Memory B cell (primary cell): ENCODE results near the gene CAPS2.
"Not testable (repeated sequence)": the region's sequence is repeated elsewhere in the genome, so short reads cannot be mapped to it uniquely, and the experiment has no call there.

Experiments used
- ATAC-seq: fragments of 150-1000 bp; cut with Tn5 transposase; 2 replicates; pipeline ENCODE4 v1.10.0; 2021; ENCODE audit warnings: low read depth, mild to moderate bottlenecking, moderate library complexity
- DNase-seq, 2 donors: peaks; one replicate each; pipeline ENCODE4 v3.0.0; 2022; ENCODE audit warnings: low spot score in 2 of 2
- H3K27ac Mint-ChIP-seq: one replicate; pipeline ENCODE4 v1.8.0; 2022; ENCODE audit warnings: mild to moderate bottlenecking, moderate library complexity, mixed read lengths
- H3K27me3 Mint-ChIP-seq: one replicate; pipeline ENCODE4 v1.8.0; 2022; ENCODE audit warnings: mixed read lengths
- H3K36me3 Mint-ChIP-seq: one replicate; pipeline ENCODE4 v1.8.0; 2022; ENCODE audit warnings: mild to moderate bottlenecking, mixed read lengths
- H3K4me1 Mint-ChIP-seq: one replicate; pipeline ENCODE4 v1.8.0; 2022; ENCODE audit warnings: mixed read lengths
- H3K4me3 Mint-ChIP-seq: one replicate; pipeline ENCODE4 v1.8.0; 2022; ENCODE audit warnings: mild to moderate bottlenecking, moderate library complexity, mixed read lengths
- H3K9me3 Mint-ChIP-seq: one replicate; pipeline ENCODE4 v1.8.0; 2022; ENCODE audit warnings: mixed read lengths

The CAPS2 gene

GRCh38 chr12:75329918-75330826 lies at the start of gene CAPS2:
Gene CAPS2 (minus strand): TSS chr12:75330324. CDS start chr12:75326498, 3,826 bp downstream.
- Mint-ChIP-seq H3K9me3 (no peaks in the 10 kb centered on the region), H3K27me3 (peaks cover 10% of the 10 kb centered on the region), H3K36me3 (no peaks in the 10 kb centered on the region), H3K27ac (peak within 1 kb of the TSS; percentile 16), H3K4me3 (peak within 1 kb of the TSS; percentile 91), H3K4me1 (peaks cover 15% of the 10 kb centered on the region)
- ATAC-seq = peak; percentile 76
- peak; percentile 50 to 67 for DNase-seq

- DNase-seq = no peak
- H3K36me3 Mint-ChIP-seq = peaks cover 2% of the 10 kb centered on the region
Measured at GRCh38 chr12:75378354-75378753, 48.2 kb upstream of the CAPS2 start.

GRCh38 chr12:75374971-75375370 lies 44.8 kb upstream of the CAPS2 start:
- no peaks in the 10 kb centered on the region for H3K4me1 Mint-ChIP-seq
- H3K36me3 Mint-ChIP-seq = peaks cover 2% of the 10 kb centered on the region
- H3K27me3 Mint-ChIP-seq = no peaks in the 10 kb centered on the region
- H3K9me3 Mint-ChIP-seq = no peaks in the 10 kb centered on the region
- H3K27ac Mint-ChIP-seq = no peak overlapping the region
- H3K4me3 Mint-ChIP-seq = no peak overlapping the region
- DNase-seq = no peak
- no peak for ATAC-seq

More at GRCh38 chr12:75378354-75378753, 48.2 kb upstream of the CAPS2 start:
- no peak for ATAC-seq
- Mint-ChIP-seq H3K4me3 (no peak overlapping the region), H3K4me1 (no peaks in the 10 kb centered on the region), H3K9me3 (no peaks in the 10 kb centered on the region), H3K27ac (no peak overlapping the region), H3K27me3 (no peaks in the 10 kb centered on the region)

DNA sequence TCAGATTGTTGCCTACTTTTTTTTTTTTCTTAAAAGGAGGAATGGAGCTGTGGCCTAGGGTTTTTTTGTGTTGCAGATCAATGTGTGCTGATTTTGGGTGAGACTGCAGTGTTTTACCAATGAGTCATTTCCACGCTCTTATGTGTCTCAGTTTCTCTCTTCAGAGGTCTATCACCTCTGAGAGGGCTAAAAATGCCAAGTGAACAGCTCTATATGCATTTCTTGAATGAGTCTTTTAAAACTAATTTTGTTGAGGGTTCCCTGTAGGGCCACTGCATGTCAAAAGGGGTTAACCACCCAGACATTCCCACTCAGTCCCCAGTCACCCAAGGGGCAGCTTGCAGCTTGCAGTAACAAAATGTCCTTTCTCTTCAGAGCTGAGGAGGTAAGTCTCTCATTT lies 36.5 kb upstream of the CAPS2 start:
- H3K27ac Mint-ChIP-seq = no peak overlapping the region
- no peaks in the 10 kb centered on the region for H3K27me3 Mint-ChIP-seq
- ATAC-seq (no peak), DNase-seq (no peak)
- no peak overlapping the region for H3K4me3 Mint-ChIP-seq
- H3K9me3 Mint-ChIP-seq = no peaks in the 10 kb centered on the region
- H3K36me3 Mint-ChIP-seq = no peaks in the 10 kb centered on the region
- H3K4me1 Mint-ChIP-seq = peaks cover 4% of the 10 kb centered on the region

DNA sequence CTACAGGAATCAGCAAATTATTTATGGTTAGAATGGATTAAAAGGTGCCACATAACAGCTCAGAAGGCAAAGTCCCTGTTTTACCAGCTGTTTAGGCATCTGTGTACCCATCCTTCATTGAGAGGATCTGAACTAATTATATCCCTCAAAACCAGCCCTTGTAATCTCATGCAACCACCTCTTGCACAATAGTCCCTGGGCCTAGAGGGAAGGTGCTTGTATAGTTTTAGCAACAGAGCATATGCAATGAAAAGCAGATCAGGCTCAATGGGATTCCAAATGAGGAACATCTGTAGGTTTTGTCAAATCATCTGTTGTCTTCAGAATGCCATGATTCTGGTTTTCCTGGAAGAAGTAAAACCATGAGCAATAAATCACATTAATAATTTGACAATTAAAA lies 34.8 kb upstream of the CAPS2 start:
- ATAC-seq (no peak), DNase-seq (no peak)
- peaks cover 5% of the 10 kb centered on the region for H3K36me3 Mint-ChIP-seq
- peaks cover 9% of the 10 kb centered on the region for H3K9me3 Mint-ChIP-seq
- no peaks in the 10 kb centered on the region for H3K27me3 Mint-ChIP-seq
- H3K27ac Mint-ChIP-seq = no peak overlapping the region
- peaks cover 9% of the 10 kb centered on the region for H3K4me1 Mint-ChIP-seq
- H3K4me3 Mint-ChIP-seq = no peak overlapping the region

GRCh38 chr12:75361408-75361807 lies 31.3 kb upstream of the CAPS2 start:
- no peak for DNase-seq
- Mint-ChIP-seq H3K4me1 (peaks cover 7% of the 10 kb centered on the region), H3K9me3 (peaks cover 9% of the 10 kb centered on the region), H3K4me3 (no peak overlapping the region), H3K27ac (no peak overlapping the region), H3K36me3 (peaks cover 5% of the 10 kb centered on the region), H3K27me3 (no peaks in the 10 kb centered on the region)
- no peak for ATAC-seq

DNA sequence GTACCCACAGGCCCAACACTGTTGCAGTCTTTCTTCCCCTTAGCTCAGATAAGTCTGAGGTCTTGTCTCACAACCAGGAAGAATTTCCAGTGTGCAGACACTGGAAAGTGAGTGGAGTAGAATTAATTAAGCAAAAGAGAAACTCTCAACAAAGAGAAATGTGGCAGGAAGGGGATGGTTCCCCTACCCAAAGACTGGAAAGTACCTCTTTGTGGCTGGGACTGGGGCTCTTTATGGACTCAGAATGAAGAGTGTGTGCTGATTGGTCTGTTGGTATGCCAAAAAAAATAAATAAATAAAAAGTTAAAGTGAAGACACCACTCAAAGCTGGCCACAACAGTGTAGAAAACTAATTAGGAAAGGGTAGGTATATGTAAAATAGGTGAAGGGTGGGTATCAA lies 30.8 kb upstream of the CAPS2 start:
- ATAC-seq = peak; percentile 51
- Mint-ChIP-seq H3K9me3 (peaks cover 9% of the 10 kb centered on the region), H3K4me3 (no peak overlapping the region), H3K27ac (no peak overlapping the region), H3K36me3 (peaks cover 5% of the 10 kb centered on the region), H3K4me1 (peaks cover 7% of the 10 kb centered on the region), H3K27me3 (no peaks in the 10 kb centered on the region)
- DNase-seq = no peak

DNA sequence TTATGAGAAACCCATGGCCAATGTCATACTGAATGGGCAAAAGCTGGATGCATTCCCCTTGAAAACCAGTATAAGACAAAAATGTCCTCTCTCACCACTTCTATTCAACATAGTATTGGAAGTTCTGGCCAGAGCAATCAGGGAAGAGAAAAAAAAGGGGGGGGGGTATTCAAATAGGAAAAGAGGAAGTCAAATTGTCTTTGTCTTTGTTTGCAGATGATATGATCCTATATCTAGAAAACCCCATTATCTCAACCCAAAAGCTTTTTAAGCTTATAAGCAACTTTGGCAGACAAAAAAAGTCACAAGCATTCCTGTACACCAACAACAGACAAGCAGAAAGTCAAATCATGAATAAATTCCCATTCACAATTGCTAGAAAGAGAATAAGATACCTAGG lies 23.9 kb upstream of the CAPS2 start:
- DNase-seq (no peak), ATAC-seq (no peak)
- H3K9me3 Mint-ChIP-seq = peaks cover 12% of the 10 kb centered on the region
- H3K4me3 Mint-ChIP-seq = no peak overlapping the region
- no peaks in the 10 kb centered on the region for H3K4me1 Mint-ChIP-seq
- H3K36me3 Mint-ChIP-seq = peaks cover 16% of the 10 kb centered on the region
- H3K27me3 Mint-ChIP-seq = no peaks in the 10 kb centered on the region
- H3K27ac Mint-ChIP-seq = no peak overlapping the region

DNA sequence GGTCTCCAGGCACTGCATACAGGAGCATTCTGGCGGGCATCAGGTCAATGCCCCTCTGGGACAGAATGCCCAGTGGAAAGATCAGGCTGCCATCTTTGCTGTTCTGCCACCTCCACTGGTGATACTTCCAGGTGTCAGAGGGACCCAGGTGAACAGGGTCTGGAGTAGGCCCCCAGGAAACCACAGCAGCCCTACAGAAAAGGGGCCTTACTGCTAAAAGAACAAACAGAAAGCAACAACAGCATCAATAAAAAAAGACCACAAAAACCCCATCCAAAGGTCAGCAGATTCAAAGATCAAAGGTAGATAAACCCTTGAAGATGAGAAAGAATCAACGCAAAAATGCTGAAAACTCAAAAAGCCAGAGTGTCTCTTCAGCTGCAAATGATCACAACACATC lies 20.3 kb upstream of the CAPS2 start:
- DNase-seq (no peak), ATAC-seq (no peak)
- H3K4me3 Mint-ChIP-seq = no peak overlapping the region
- no peaks in the 10 kb centered on the region for H3K27me3 Mint-ChIP-seq
- peaks cover 12% of the 10 kb centered on the region for H3K9me3 Mint-ChIP-seq
- peaks cover 16% of the 10 kb centered on the region for H3K36me3 Mint-ChIP-seq
- H3K27ac Mint-ChIP-seq = no peak overlapping the region
- H3K4me1 Mint-ChIP-seq = no peaks in the 10 kb centered on the region

DNA sequence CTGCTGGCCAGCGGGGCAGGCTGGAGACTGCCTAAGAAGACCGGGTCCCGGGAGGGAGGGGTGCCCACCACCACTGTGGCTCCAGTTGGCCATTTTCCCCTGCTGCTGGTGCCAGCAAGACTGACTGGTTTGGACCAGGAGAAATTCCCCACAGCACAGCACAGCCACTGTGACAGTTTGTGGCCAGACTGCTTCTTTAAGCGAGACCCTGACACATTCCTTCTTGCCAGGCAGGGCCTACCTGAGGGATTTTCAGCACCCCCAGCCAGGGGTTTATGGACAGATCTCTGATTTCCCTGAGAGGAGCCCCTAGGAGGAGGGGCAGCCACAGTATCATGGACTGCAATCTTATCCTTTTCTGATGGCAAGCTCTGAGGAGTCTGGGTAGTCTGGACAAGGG lies 19.8 kb upstream of the CAPS2 start:
- ATAC-seq = no peak
- peaks cover 9% of the 10 kb centered on the region for H3K9me3 Mint-ChIP-seq

GRCh38 chr12:75346215-75346614 lies 16.1 kb upstream of the CAPS2 start:
- not testable (repeated sequence) for H3K4me1 Mint-ChIP-seq, DNase-seq, H3K4me3 Mint-ChIP-seq, H3K9me3 Mint-ChIP-seq, H3K36me3 Mint-ChIP-seq, H3K27me3 Mint-ChIP-seq, H3K27ac Mint-ChIP-seq
- peak; percentile 24 for ATAC-seq

More for the DNA sequence above, 19.8 kb upstream of the CAPS2 start:
- Mint-ChIP-seq H3K4me3 (no peak overlapping the region), H3K27ac (no peak overlapping the region), H3K27me3 (no peaks in the 10 kb centered on the region), H3K4me1 (no peaks in the 10 kb centered on the region), H3K36me3 (peaks cover 13% of the 10 kb centered on the region)
- no peak for DNase-seq

- H3K36me3 Mint-ChIP-seq = no peaks in the 10 kb centered on the region
- no peaks in the 10 kb centered on the region for H3K27me3 Mint-ChIP-seq
- no peak overlapping the region for H3K4me3 Mint-ChIP-seq
- no peaks in the 10 kb centered on the region for H3K9me3 Mint-ChIP-seq
- DNase-seq (no peak), ATAC-seq (no peak)
- H3K27ac Mint-ChIP-seq = no peak overlapping the region
- no peaks in the 10 kb centered on the region for H3K4me1 Mint-ChIP-seq
Measured at GRCh38 chr12:75345531-75345930, 15.4 kb upstream of the CAPS2 start.

- no peak for DNase-seq
- Mint-ChIP-seq H3K4me3 (no peak overlapping the region), H3K27me3 (no peaks in the 10 kb centered on the region), H3K36me3 (no peaks in the 10 kb centered on the region), H3K27ac (no peak overlapping the region), H3K4me1 (no peaks in the 10 kb centered on the region), H3K9me3 (peaks cover 3% of the 10 kb centered on the region)
- ATAC-seq = no peak
Measured at GRCh38 chr12:75341873-75342272, 11.7 kb upstream of the CAPS2 start.

DNA sequence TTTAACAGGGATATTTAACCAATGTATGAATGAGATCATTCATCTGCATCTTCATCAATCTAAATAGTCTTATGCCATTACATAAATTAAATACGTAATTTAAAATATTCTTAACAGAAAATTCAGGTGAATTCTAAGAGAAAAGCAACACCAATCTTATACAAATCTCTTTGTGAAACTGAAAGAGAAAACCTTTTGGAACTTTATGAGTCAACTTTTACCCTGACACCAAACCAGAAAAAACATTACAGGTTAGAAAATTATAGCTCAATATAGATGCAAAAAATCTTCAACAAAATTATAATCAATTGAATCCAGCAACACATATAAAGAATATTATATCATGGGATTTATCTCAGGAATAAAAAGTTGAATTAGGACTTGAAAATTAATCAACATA lies 7.8 kb upstream of the CAPS2 start:
- no peak overlapping the region for H3K4me3 Mint-ChIP-seq
- no peaks in the 10 kb centered on the region for H3K36me3 Mint-ChIP-seq
- no peak overlapping the region for H3K27ac Mint-ChIP-seq
- H3K27me3 Mint-ChIP-seq = peaks cover 4% of the 10 kb centered on the region
- ATAC-seq (no peak), DNase-seq (no peak)
- H3K9me3 Mint-ChIP-seq = peaks cover 3% of the 10 kb centered on the region
- peaks cover 8% of the 10 kb centered on the region for H3K4me1 Mint-ChIP-seq
